K562 treated with DMSO at 1 percent for 48 hours (cell line): ENCODE data around the gene TP53TG3D. TPM values are rescaled to one million over a fixed set of nuclear protein-coding genes. Genes with fewer than 3 reads are reported as not detected.

Experiments used
- total RNA-seq: library from RNA; unstranded; fragments of 300-600 nt; gene quantifications from 2 replicates; pipeline ENCODE4 v1.2.3, GENCODE V29; 2022; ENCODE audit warnings: low replicate concordance; ENCODE audit errors: extremely low read depth

Gene TP53TG3D, protein sequence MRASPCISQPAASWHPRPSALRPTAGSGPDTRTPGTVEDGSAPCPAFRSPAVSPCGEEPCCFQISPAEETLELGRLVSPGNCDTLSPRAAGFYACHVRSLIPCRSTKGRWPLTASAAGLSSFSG
- total RNA-seq = not detected in 2 replicates

DNA sequence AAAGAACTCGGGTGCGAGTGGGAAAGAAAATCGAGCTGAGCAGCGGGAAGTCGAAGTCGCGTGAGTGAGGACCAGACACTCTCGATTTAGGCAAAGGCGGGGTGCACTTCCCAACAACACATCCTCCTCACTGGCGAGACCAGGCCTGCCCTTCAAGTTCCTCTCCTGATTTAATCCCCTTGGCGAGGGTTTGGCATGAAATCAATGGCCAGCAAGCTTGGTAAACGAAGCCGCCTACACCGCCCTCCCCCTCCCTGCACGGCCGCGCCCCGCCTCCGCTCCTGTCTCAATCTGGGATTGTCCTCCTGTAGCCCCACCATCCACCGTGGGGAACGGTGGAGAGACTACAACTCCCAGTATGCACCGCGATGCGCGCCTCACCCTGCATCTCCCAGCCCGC lies at the start of gene TP53TG3D:
TP53TG3D (plus strand) TSS at position 301 of the 400 bp plus-strand sequence; CDS start at position 369, 68 bp downstream.

